Neutrophil (primary cell): ENCODE measurements around the gene AFF1.

Source experiments
- H3K27ac ChIP-seq: fragments of 200-600 bp; sonication (generic); 2 replicates; pipeline ENCODE4 v1.5.1; 2016; ENCODE audit warnings: mild to moderate bottlenecking, moderate library complexity
- H3K27me3 ChIP-seq: fragments of 200-600 bp; sonication (generic); 2 replicates; pipeline ENCODE4 v1.6.0; 2016; ENCODE audit warnings: mild to moderate bottlenecking
- H3K36me3 ChIP-seq: fragments of 200-600 bp; sonication (generic); 2 replicates; pipeline ENCODE4 v1.5.1; 2017
- H3K4me1 ChIP-seq, 2 experiments: fragments of 200-600 bp in 1 of 2; sonication (generic) in 1 of 2; 1 replicate in 1 of 2; 2 replicates in 1 of 2; pipeline versions ENCODE4 v1.5.1 to v1.6.1; 2013 to 2016; ENCODE audit warnings: low read depth in 1 of 2, low read length in 1 of 2, mild to moderate bottlenecking in 1 of 2, moderate library complexity in 1 of 2; ENCODE audit not compliant: control insufficient read depth in 1 of 2, insufficient read depth in 1 of 2
- H3K4me3 ChIP-seq, 2 experiments: fragments of 200-600 bp in 1 of 2; sonication (generic) in 1 of 2; 1 replicate in 1 of 2; 2 replicates in 1 of 2; pipeline ENCODE4 v1.5.1; 2013 to 2016; ENCODE audit warnings: low read depth in 1 of 2, low read length in 1 of 2, mild to moderate bottlenecking in 1 of 2, moderate library complexity in 1 of 2
- H3K9me3 ChIP-seq: fragments of 200-600 bp; sonication (generic); 2 replicates; pipeline ENCODE4 v1.5.1; 2016
- CTCF ChIP-seq: fragments of 200-600 bp; sonication (generic); IDR thresholded peaks from 2 replicates; pipeline ENCODE4 v1.5.1; 2016; ENCODE audit warnings: antibody characterized with exemption

Gene AFF1

GRCh38 chr4:87109121-87109520 lies 174.3 kb downstream of the AFF1 start:
- no peak for TF ChIP-seq CTCF
- no peak overlapping the region for H3K27ac ChIP-seq
- H3K4me1 ChIP-seq = no peaks in the 10 kb centered on the region
- H3K4me3 ChIP-seq = no peak overlapping the region
- H3K36me3 ChIP-seq = peaks cover 69% of the 10 kb centered on the region
- no peaks in the 10 kb centered on the region for H3K27me3 ChIP-seq
- H3K9me3 ChIP-seq = no peaks in the 10 kb centered on the region

GRCh38 chr4:87109945-87110344 lies 175.1 kb downstream of the AFF1 start:
- H3K36me3 ChIP-seq = peaks cover 77% of the 10 kb centered on the region

GRCh38 chr4:87112063-87112462 lies 177.3 kb downstream of the AFF1 start:
- Histone ChIP-seq H3K4me1 (no peaks in the 10 kb centered on the region), H3K36me3 (peaks cover 82% of the 10 kb centered on the region), H3K27me3 (no peaks in the 10 kb centered on the region)

More at GRCh38 chr4:87109945-87110344, 175.1 kb downstream of the AFF1 start:
- H3K4me3 ChIP-seq = no peak overlapping the region
- no peaks in the 10 kb centered on the region for H3K9me3 ChIP-seq
- no peak overlapping the region for H3K27ac ChIP-seq
- no peaks in the 10 kb centered on the region for H3K4me1 ChIP-seq
- H3K27me3 ChIP-seq = no peaks in the 10 kb centered on the region
- TF ChIP-seq CTCF = no peak

GRCh38 chr4:87114245-87115062 lies 179.6 kb downstream of the AFF1 start:
- H3K27ac ChIP-seq = no peak overlapping the region
- TF ChIP-seq CTCF = no peak
- no peaks in the 10 kb centered on the region for H3K4me1 ChIP-seq
- no peak overlapping the region for H3K4me3 ChIP-seq
- no peaks in the 10 kb centered on the region for H3K27me3 ChIP-seq
- peaks cover 81% of the 10 kb centered on the region for H3K36me3 ChIP-seq
- no peaks in the 10 kb centered on the region for H3K9me3 ChIP-seq

More at GRCh38 chr4:87112063-87112462, 177.3 kb downstream of the AFF1 start:
- H3K27ac ChIP-seq = no peak overlapping the region
- no peaks in the 10 kb centered on the region for H3K9me3 ChIP-seq
- no peak for TF ChIP-seq CTCF
- no peak overlapping the region for H3K4me3 ChIP-seq

- Histone ChIP-seq H3K27me3 (no peaks in the 10 kb centered on the region), H3K9me3 (no peaks in the 10 kb centered on the region), H3K36me3 (peaks cover 93% of the 10 kb centered on the region), H3K4me1 (no peaks in the 10 kb centered on the region), H3K27ac (no peak overlapping the region), H3K4me3 (no peak overlapping the region)
- TF ChIP-seq CTCF = no peak
Observed at GRCh38 chr4:87116231-87116630, 181.4 kb downstream of the AFF1 start.
